ENCODE measurements around the gene CRACDL. TPM values are rescaled to one million over a fixed set of nuclear protein-coding genes. Genes with fewer than 3 reads are reported as not detected.
A peak's percentile ranks its signal among the peaks of the same experiment; 100 is the strongest.

The CRACDL gene
- polyA plus RNA-seq, 1 of the 3 experiments (the other 2 are of a cell fraction) = not detected

GRCh38 chr2:98912221-98912851 is 23.7 kb downstream of the CRACDL start:
- peak overlapping the region in 1 of 2 experiments; percentile 82; a peak in 3 of 4 replicates for H3K27ac ChIP-seq (ENCODE audit: low read depth in 2 of 2, low read length in 1 of 2)
- no peak overlapping the region for H2AFZ ChIP-seq (ENCODE audit: low read depth)
- no peaks in the 10 kb centered on the region for H3K9me2 ChIP-seq
- no peaks in the 10 kb centered on the region for H3K79me2 ChIP-seq (ENCODE audit: insufficient read depth)
- peaks cover 48 to 56% of the 10 kb centered on the region in 2 experiments for H3K4me1 ChIP-seq (ENCODE audit: control insufficient read depth in 1 of 2, insufficient read depth in 2 of 2, low read depth in 1 of 2, low read length in 1 of 2)
- peaks cover 28% of the 10 kb centered on the region for H3F3A ChIP-seq (replicated peaks; ENCODE audit: insufficient read depth)
- H3K4me3 ChIP-seq (ENCODE audit: low read depth in 2 of 2, low read length in 1 of 2) = no peak overlapping the region
- peak overlapping the region; percentile 63 for H3K4me2 ChIP-seq
- H3K36me3 ChIP-seq (replicated peaks in 1 of 2; ENCODE audit: control insufficient read depth in 1 of 2, insufficient read depth in 2 of 2, low read length in 1 of 2) = no peaks in the 10 kb centered on the region
- CTCF ChIA-PET = no interaction called here
- 35% methylated on average over 6 of the region's 18 CpGs for WGBS (ENCODE audit: low lambda C conversion rate)
- H3K9ac ChIP-seq = no peak overlapping the region
- no peaks in the 10 kb centered on the region for H3K27me3 ChIP-seq (ENCODE audit: insufficient read depth)
- H4K20me1 ChIP-seq (ENCODE audit: insufficient read depth) = no peaks in the 10 kb centered on the region
- no peaks in the 10 kb centered on the region for H3K9me3 ChIP-seq
- peak; percentile 63 for DNase-seq
- POLR2A ChIA-PET = no interaction called here
- TF ChIP-seq TCF12 (IDR thresholded peaks at IDR 0.05) (peak; percentile 96), NFIC (IDR thresholded peaks at IDR 0.05; ENCODE audit: borderline replicate concordance) (peak; percentile 98), TAF1 (IDR thresholded peaks at IDR 0.05; ENCODE audit: borderline replicate concordance, low read depth, low read length) (no peak), MXI1 (IDR thresholded peaks at IDR 0.05; ENCODE audit: low read depth, low read length) (peak; percentile 42; the same call in 1 of the 2 replicates), USF1 (IDR thresholded peaks at IDR 0.05; ENCODE audit: borderline replicate concordance, low read depth) (no peak), EP300 (IDR thresholded peaks at IDR 0.05; ENCODE audit: borderline replicate concordance in 1 of 2, low read depth in 1 of 2, low read length in 1 of 2) (peak in 1 of 2 experiments; percentile 90; a peak in 2 of 4 replicates), FOXM1 (IDR thresholded peaks at IDR 0.05; ENCODE audit: low read depth) (peak; percentile 37; the same call in 1 of the 2 replicates), FOSL2 (IDR thresholded peaks at IDR 0.05; ENCODE audit: borderline replicate concordance, low read depth) (peak; percentile 92), PBX3 (IDR thresholded peaks at IDR 0.05) (peak; percentile 87), MAX (IDR thresholded peaks at IDR 0.05; ENCODE audit: low read depth) (peak; percentile 95), JUND (IDR thresholded peaks at IDR 0.05) (peak; percentile 92), NRF1 (IDR thresholded peaks at IDR 0.05; ENCODE audit: low read depth, low read length) (no peak), TEAD4 (IDR thresholded peaks at IDR 0.05; ENCODE audit: borderline replicate concordance, insufficient read depth) (peak; percentile 80), RFX5 (IDR thresholded peaks at IDR 0.05; ENCODE audit: low read length) (no peak), POLR2AphosphoS5 (IDR thresholded peaks at IDR 0.05; ENCODE audit: low read depth, low read length) (peak; percentile 63; the same call in 1 of the 2 replicates), RXRA (IDR thresholded peaks at IDR 0.05; ENCODE audit: borderline replicate concordance, low read depth) (peak; percentile 75; the same call in 1 of the 2 replicates), SMC3 (IDR thresholded peaks at IDR 0.05; ENCODE audit: low read depth, low read length) (no peak)
- TF ChIP-seq, protein P1, sequence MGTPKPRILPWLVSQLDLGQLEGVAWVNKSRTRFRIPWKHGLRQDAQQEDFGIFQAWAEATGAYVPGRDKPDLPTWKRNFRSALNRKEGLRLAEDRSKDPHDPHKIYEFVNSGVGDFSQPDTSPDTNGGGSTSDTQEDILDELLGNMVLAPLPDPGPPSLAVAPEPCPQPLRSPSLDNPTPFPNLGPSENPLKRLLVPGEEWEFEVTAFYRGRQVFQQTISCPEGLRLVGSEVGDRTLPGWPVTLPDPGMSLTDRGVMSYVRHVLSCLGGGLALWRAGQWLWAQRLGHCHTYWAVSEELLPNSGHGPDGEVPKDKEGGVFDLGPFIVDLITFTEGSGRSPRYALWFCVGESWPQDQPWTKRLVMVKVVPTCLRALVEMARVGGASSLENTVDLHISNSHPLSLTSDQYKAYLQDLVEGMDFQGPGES (IDR thresholded peaks at IDR 0.05; ENCODE audit: low read depth, low read length) = no peak
- TF ChIP-seq, protein P2, sequence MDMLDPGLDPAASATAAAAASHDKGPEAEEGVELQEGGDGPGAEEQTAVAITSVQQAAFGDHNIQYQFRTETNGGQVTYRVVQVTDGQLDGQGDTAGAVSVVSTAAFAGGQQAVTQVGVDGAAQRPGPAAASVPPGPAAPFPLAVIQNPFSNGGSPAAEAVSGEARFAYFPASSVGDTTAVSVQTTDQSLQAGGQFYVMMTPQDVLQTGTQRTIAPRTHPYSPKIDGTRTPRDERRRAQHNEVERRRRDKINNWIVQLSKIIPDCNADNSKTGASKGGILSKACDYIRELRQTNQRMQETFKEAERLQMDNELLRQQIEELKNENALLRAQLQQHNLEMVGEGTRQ (IDR thresholded peaks at IDR 0.05; ENCODE audit: borderline replicate concordance, low read depth, low read length) = no peak

All from SK-N-SH (cell line).